ENCODE measurements around the gene NFAM1. TPM values are rescaled to one million over a fixed set of nuclear protein-coding genes. Genes with fewer than 3 reads are reported as not detected.

Gene NFAM1
- total RNA-seq, 2 experiments from 2014 or later, result 0.15 to 0.24 TPM

DNA sequence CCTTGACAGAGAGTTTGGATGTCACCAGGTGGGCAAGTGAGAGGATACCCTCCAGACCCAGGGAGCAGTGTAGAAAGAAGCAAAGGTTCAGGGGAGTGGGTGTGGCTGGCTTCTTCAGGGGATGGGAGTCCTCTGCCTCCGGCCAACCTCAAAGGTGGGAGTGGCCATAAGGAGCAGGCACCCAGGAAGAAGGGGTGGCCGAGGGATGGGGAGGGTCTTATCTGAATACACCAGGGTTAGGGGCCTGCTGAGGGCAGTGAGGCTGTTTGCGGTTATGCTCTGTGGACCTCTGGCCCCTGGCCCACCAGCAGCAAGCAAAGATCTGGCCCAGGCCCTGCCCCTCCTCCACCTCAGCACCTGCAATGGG is 6.2 kb downstream of the NFAM1 start:
- intact Hi-C loops (cut with micrococcal nuclease), result no loop called here
- CTCF ChIA-PET, result no interaction called here
- Mint-ChIP-seq H3K27ac (no peak overlapping the region), H3K9me3 (no peaks in the 10 kb centered on the region), H3K4me1 (ENCODE audit: low read depth) (no peaks in the 10 kb centered on the region), H3K4me3 (no peak overlapping the region), H3K36me3 (no peaks in the 10 kb centered on the region), H3K27me3 (peaks cover 12% of the 10 kb centered on the region)
- POLR2A ChIA-PET, result no interaction called here
- DNase-seq, result no peak

DNA sequence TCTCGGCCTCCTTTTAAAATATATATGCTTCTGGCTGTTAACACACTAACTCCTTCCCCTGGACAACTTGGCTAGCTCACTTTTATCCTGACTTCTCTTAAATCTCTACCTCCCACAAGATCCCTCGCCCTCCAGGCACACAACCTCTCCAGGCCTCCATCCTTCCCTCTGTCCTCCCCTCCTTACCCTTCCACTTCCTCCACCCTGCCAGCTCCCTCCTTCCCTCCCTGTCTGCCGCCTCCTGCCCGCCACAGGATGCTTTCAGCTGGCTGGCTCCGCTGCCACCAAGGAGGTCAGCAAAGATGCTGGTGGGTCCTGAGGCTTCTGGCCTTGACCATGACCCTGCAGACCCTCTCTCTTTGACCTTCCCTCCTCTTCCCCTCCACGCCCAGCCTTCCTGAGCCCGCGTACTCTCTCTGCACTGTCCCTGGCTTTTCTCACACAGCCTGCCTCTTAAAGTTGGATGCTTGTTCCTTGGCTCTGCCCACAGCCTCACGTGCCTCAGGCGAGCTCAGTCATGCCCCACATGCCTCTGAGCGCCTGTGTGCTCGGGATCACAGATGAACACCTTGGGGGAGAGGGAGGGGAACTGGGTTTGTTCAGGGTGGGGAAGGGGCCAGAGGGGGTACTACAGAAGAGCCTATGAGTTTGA is 6.7 kb downstream of the NFAM1 start:
- POLR2A ChIA-PET, result no interaction called here
- Mint-ChIP-seq H3K4me1 (ENCODE audit: low read depth) (no peaks in the 10 kb centered on the region), H3K4me3 (no peak overlapping the region), H3K9me3 (no peaks in the 10 kb centered on the region), H3K27me3 (peaks cover 8% of the 10 kb centered on the region), H3K36me3 (no peaks in the 10 kb centered on the region), H3K27ac (no peak overlapping the region)
- intact Hi-C loops (cut with micrococcal nuclease), result no loop called here
- CTCF ChIA-PET, result no interaction called here
- no peak for DNase-seq

DNA sequence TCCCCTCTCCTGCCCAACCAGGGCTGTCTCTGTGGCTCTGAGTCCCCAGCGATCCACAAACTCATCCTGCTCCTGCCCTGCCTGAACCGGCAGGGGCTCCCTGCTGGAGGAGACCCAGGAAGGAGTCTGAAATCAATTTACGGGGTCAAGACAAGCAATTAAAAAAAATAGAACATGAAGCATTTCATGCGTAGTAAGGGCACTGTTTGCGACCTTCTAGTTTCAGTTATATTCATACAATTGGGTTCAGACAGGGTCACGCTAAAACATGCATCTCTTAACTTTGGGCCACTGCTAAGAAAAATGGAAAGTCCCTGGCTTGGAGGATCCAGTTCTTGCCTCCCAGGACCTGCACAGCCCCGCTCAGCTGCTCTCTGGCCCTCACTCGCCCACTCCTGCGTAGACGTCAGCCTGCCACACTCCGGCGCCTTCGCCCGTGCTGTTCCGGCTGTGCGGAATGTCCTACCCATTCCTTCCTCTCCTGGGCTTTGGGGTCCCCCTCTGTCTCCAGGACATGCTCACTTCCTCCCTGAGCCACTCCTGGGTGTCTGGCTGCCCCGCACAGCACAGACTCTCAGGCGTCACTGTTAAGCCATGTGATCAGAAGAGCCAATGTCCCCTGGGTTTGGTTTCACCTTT is 12.8 kb downstream of the NFAM1 start:
- POLR2A ChIA-PET, result no interaction called here
- no peak overlapping the region for H3K4me3 Mint-ChIP-seq

DNA sequence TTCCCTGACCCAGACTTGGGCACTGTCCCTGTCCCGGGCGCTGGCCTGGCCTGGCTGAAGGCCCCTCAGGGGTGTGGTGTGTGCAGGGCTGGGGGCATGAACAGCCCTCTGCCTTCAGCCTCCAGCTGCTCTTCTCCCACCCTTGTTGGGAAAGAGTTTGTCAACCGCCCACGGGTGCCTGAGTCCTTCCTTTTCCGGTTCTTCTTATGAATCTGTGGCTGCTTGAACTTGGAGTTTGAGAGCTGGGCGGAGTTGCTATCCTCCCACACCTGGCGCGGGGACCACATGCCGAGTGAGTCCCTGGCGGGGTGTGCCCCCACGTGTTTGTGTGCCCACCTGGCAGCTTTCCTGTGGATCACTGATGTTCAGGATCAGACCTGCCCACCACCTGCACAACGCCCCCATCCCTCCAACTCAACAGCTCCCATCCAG is 13.4 kb downstream of the NFAM1 start:
- intact Hi-C loops (cut with micrococcal nuclease), result no loop called here
- ChIA-PET CTCF (no interaction called here), POLR2A (no interaction called here)
- H3K27ac Mint-ChIP-seq, result no peak overlapping the region
- no peaks in the 10 kb centered on the region for H3K36me3 Mint-ChIP-seq
- no peak overlapping the region for H3K4me3 Mint-ChIP-seq
- peak; percentile 44 for DNase-seq
- H3K4me1 Mint-ChIP-seq (ENCODE audit: low read depth), result no peaks in the 10 kb centered on the region
- H3K9me3 Mint-ChIP-seq, result no peaks in the 10 kb centered on the region
- H3K27me3 Mint-ChIP-seq, result peaks cover 2% of the 10 kb centered on the region

More for the DNA sequence above, 12.8 kb downstream of the NFAM1 start:
- CTCF ChIA-PET, result no interaction called here
- H3K9me3 Mint-ChIP-seq, result no peaks in the 10 kb centered on the region
- no peaks in the 10 kb centered on the region for H3K4me1 Mint-ChIP-seq (ENCODE audit: low read depth)
- H3K36me3 Mint-ChIP-seq, result no peaks in the 10 kb centered on the region
- intact Hi-C loops (cut with micrococcal nuclease), result no loop called here
- no peak for DNase-seq
- H3K27me3 Mint-ChIP-seq, result peaks cover 2% of the 10 kb centered on the region
- no peak overlapping the region for H3K27ac Mint-ChIP-seq

GRCh38 chr22:42417645-42418305 is 14.4 kb downstream of the NFAM1 start:
- Mint-ChIP-seq H3K4me1 (ENCODE audit: low read depth) (no peaks in the 10 kb centered on the region), H3K4me3 (no peak overlapping the region), H3K27me3 (peaks cover 2% of the 10 kb centered on the region), H3K27ac (no peak overlapping the region), H3K9me3 (no peaks in the 10 kb centered on the region), H3K36me3 (no peaks in the 10 kb centered on the region)
- intact Hi-C loops (cut with micrococcal nuclease), result no loop called here
- CTCF ChIA-PET, result interaction anchor here (0.6 kb wide), 1 partner anchor 452 kb away, joined by 3 read pairs; no protein-coding TSS in a partner anchor
- no peak for DNase-seq
- POLR2A ChIA-PET, result no interaction called here

- Mint-ChIP-seq H3K4me1 (ENCODE audit: low read depth) (no peaks in the 10 kb centered on the region), H3K9me3 (no peaks in the 10 kb centered on the region), H3K4me3 (no peak overlapping the region), H3K27me3 (no peaks in the 10 kb centered on the region), H3K27ac (no peak overlapping the region), H3K36me3 (no peaks in the 10 kb centered on the region)
- intact Hi-C loops (cut with micrococcal nuclease), result no loop called here
- ChIA-PET CTCF (no interaction called here), POLR2A (no interaction called here)
- no peak for DNase-seq
Measured at GRCh38 chr22:42416671-42417230, 15.5 kb downstream of the NFAM1 start.

- H3K9me3 Mint-ChIP-seq, result no peaks in the 10 kb centered on the region
- H3K27ac Mint-ChIP-seq, result no peak overlapping the region
- no peaks in the 10 kb centered on the region for H3K4me1 Mint-ChIP-seq (ENCODE audit: low read depth)
- no peak overlapping the region for H3K4me3 Mint-ChIP-seq
- ChIA-PET POLR2A (no interaction called here), CTCF (no interaction called here)
- no peak for DNase-seq
- no peaks in the 10 kb centered on the region for H3K36me3 Mint-ChIP-seq
- intact Hi-C loops (cut with micrococcal nuclease), result no loop called here
- no peaks in the 10 kb centered on the region for H3K27me3 Mint-ChIP-seq
Measured at GRCh38 chr22:42414565-42415303, 17.5 kb downstream of the NFAM1 start.

DNA sequence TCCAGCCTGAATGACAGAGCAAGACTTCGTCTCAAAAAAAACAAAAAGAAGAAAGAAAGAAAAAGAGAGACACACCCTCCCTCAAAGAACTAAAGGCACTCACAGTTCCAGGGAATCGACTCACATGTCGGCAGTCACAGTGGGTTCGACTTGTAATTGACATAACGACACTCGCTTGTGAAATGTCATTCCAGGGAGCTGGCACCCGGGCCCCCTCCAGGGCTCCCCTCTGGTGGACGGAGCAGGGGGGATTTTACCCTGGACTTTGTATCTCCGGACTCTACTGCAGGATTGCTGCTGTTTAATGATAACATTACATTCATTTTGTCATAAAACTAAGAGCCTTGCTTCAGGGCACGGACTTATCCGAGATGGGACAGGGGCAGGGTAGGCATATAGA is 18.2 kb downstream of the NFAM1 start:
- ChIA-PET POLR2A (no interaction called here), CTCF (no interaction called here)
- no peak overlapping the region for H3K27ac Mint-ChIP-seq
- H3K4me1 Mint-ChIP-seq (ENCODE audit: low read depth), result no peaks in the 10 kb centered on the region
- H3K4me3 Mint-ChIP-seq, result no peak overlapping the region
- intact Hi-C loops (cut with micrococcal nuclease), result no loop called here
- no peaks in the 10 kb centered on the region for H3K27me3 Mint-ChIP-seq
- H3K36me3 Mint-ChIP-seq, result no peaks in the 10 kb centered on the region
- H3K9me3 Mint-ChIP-seq, result no peaks in the 10 kb centered on the region
- no peak for DNase-seq

DNA sequence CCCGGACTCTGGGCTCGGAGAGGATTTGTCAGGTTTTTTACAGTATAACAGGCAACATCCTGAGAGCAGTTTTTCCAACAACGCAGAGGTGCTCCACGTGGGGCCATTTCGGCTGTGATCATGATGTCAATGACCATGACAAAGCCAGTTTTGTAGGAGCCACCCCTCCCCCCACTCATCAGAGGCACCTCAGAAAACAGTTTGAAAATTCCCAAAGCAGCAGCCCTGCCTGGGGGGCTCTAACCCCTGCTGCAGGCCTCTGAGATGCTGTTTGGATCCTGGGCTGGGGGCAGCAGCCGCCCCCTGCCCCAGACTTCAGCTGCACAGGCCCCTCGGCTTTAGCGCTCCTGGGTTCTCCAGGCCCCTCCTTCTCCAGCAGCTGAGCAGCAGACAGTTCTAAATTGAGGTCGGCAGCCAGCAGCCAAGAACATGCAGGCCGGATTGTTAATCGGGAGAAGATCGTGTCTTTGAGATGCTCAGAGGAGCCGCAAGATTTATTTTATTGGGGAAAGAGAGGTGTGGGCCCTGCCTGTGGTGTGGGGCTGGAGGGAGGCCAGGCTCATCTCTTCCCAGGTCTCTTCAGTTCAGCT is 19.4 kb downstream of the NFAM1 start:
- ChIA-PET CTCF (interaction anchor here (0.5 kb wide), 1 partner anchor 163 kb away, joined by 3 read pairs; no protein-coding TSS in a partner anchor), POLR2A (no interaction called here)
- DNase-seq, result no peak
- Mint-ChIP-seq H3K4me1 (ENCODE audit: low read depth) (no peaks in the 10 kb centered on the region), H3K27me3 (no peaks in the 10 kb centered on the region), H3K36me3 (no peaks in the 10 kb centered on the region), H3K9me3 (no peaks in the 10 kb centered on the region), H3K27ac (no peak overlapping the region), H3K4me3 (no peak overlapping the region)
- intact Hi-C loops (cut with micrococcal nuclease), result no loop called here

GRCh38 chr22:42410708-42411107 is 21.5 kb downstream of the NFAM1 start:
- DNase-seq, result no peak
- ChIA-PET CTCF (interaction anchor here (0.9 kb wide), 1 partner anchor 240 kb away, joined by 3 read pairs; no protein-coding TSS in a partner anchor), POLR2A (no interaction called here)
- H3K36me3 Mint-ChIP-seq, result no peaks in the 10 kb centered on the region
- no peak overlapping the region for H3K4me3 Mint-ChIP-seq
- no peak overlapping the region for H3K27ac Mint-ChIP-seq
- intact Hi-C loops (cut with micrococcal nuclease), result no loop called here
- no peaks in the 10 kb centered on the region for H3K4me1 Mint-ChIP-seq (ENCODE audit: low read depth)
- no peaks in the 10 kb centered on the region for H3K9me3 Mint-ChIP-seq
- H3K27me3 Mint-ChIP-seq, result no peaks in the 10 kb centered on the region

- intact Hi-C loops (cut with micrococcal nuclease), result no loop called here
- Mint-ChIP-seq H3K4me3 (no peak overlapping the region), H3K4me1 (ENCODE audit: low read depth) (no peaks in the 10 kb centered on the region), H3K36me3 (no peaks in the 10 kb centered on the region), H3K27ac (no peak overlapping the region), H3K9me3 (no peaks in the 10 kb centered on the region), H3K27me3 (no peaks in the 10 kb centered on the region)
- CTCF ChIA-PET, result no interaction called here
- POLR2A ChIA-PET, result no interaction called here
- no peak for DNase-seq
Measured at GRCh38 chr22:42408810-42409529, 23.2 kb downstream of the NFAM1 start.

Measured in activated CD4-positive, alpha-beta memory T cell treated with anti-CD3 and anti-CD28 coated beads for 36 hours (primary cell).